A204.1 (cell line): ENCODE data around the gene ANK3.
A peak's percentile ranks its signal among the peaks of the same experiment; 100 is the strongest.

Experiments
- FAIRE-seq: peaks from 2 replicates; lab custom pipeline; 2012; peaks lifted over from hg19 to GRCh38; lab: Jason Lieb, UNC

The ANK3 gene

DNA sequence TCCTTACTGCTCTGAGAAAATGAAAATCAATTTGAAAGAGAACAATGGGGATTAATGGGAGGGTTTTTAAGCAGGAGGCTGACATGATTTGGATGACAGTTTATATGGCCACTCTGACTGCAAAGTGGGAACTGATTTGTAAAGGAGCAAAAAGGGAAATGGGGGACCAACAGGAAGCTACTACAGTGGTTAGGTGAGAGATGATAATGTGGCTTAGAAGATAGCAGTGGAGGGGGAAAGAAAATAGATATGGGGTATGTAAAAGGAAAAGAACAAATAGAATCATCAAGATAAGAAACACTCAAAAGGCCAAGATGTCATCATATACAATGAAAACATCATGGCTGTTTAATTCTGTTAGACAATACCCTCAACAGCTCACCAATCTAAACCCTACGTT is 177.5 kb downstream of the ANK3 start:
- no peak for FAIRE-seq

DNA sequence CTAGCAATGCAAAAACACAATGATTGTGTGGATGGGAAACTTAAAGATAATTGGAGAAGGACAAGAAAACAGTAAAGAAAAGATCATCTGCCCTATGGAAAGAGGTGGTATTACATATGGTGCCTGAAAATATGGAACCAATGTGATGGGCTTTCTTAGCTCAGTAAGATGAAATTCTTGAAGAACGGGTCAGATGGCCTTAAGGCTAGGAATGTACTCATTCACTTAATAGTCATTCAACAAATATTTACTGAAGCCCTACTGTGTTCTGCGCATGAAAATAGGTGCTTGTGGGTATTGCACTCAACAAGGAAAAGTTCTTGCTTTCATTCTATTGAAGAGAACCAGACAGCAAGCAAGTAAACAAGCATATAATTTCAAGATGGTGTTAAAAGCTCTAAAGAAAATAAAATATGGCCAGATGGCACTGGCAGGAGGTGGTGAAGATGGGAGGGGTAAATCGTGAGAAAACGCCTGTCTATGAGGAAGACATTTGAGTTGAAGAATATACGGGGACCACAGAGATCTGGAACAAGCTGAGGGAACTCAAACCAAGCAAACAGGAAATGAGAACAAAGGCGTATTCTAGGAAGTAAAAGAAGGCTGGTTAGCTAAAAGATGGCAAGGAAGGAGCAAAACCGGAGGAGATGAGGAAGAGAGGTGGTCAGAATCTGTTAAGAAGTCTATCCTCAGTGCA is 179.7 kb downstream of the ANK3 start:
- no peak for FAIRE-seq

DNA sequence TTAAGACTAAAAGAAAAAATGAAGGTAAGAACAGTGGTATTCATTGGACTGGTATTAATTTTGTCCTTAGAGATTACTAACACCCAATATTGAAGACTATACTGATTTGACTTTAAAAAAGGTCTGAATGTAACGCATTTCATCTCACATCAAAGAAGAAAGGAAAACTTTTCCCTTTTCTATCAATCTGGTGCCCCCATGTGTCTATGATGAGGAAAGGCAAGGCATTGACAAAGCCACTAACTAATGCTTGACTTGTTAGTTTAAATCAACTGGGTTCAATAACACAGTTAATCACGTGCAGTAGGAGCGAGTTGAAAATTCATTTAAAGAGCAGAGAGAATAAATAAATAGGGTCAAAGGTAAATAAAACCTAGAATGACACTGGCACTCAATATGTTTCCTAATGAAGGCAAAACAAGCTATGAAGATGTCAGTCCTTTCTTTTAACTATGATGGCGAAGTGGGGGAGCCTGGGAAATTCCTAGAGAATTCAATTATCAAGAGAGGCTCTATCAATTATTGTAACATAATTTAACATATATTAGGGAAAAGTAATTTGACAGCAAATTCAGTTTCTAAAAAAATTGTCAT is 180.9 kb downstream of the ANK3 start:
- FAIRE-seq: peak; percentile 88

DNA sequence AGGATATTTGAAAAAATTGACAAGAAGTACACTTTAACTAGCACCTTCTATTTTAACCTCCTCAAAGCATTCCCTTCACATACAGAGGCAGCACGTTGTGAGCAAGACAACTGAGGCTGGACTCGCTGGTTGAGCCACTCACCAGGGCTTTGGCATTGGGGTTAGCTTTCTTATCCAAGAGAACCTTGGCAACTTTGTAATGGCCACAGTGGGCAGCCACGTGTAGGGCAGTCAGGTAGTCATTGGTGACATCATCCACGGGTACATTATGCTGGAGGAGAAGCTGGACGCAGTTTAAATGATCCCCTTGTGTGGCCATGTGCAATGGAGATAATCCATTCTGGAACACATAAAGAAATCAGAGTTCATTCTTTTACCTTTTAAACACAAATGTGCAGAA is 181.8 kb downstream of the ANK3 start:
- FAIRE-seq: no peak

DNA sequence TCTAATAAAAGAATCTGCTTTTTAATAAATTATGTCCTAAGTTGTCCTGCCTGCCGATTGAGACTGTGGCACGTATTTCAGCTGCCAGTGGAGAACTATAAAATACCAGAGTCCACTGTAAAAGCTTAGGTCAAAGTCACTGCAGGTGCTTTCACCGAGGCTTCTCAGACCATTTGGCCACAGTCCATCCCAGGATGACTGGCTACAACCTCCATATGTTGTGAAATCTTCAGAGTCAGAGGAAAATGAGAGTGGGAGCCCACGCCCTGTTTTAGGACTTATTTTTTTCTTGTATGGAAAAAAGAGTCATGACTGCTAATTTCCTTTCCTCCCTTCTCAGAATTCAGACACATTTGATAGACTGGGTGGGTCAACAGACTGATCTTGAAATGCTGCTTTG is 182.9 kb downstream of the ANK3 start:
- FAIRE-seq: no peak

DNA sequence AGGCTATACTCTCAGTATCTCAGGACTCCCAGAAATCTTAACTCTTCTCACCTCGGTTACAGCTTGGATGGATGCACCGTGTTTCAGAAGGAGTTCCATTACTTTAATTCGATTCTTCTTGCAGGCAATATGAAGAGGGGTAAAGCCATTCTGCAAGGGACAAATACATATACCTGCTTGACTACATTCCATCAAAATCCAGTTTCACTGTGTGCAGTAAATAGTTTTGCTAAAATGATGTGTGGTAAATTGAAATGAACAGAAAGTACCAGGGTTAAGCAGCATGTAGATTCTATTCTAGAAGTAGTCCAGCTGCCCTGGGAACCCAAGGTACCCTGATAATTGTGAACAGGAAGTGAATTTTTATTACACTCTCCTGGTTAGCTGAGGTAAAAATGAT is 183.9 kb downstream of the ANK3 start:
- no peak for FAIRE-seq

DNA sequence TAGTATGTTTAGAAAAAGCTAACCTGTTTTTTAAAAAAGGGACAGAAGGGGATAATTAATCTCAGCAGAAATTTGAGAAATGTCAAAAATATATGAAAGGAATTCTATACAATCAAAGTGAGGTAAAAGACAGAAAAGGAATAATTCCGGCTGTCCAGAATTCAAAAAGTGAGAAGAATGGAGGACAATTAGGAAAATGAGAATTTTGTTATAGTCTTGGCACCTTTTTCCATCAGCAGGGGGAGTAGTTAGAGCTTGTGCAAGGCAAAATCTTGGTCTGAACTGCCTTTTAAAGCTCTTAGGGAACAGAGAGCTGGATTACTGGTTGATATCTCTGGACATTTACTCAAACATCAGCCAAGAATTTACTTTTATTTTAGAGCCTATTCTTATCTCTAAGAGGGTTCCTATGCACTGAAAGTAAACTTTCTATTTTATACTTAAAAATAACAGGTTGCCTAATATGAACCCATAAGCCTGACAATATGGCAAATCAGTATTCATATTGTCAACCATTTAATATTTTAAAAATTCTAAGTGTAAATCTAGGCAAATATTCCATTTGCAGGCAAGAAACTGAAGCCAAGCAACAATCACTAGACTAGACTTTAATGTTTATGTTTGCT is 185.6 kb downstream of the ANK3 start:
- FAIRE-seq: no peak

DNA sequence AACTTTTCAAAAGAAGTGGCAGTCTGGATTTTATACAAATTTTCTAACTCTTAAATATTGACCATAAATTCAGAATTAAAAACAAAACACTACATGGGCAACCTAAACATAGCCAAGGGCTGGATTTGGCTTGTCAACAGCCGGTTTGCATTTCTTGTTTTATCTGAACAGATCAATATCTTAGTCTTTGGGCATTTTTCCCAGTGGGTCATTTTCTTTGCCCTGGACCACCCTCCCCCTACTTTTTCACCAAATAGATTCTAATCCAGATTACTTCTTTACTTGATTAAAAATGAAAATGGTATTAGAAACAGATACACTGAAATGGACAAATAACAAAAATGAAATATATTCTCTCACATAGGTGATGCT is 189.0 kb downstream of the ANK3 start:
- no peak for FAIRE-seq

DNA sequence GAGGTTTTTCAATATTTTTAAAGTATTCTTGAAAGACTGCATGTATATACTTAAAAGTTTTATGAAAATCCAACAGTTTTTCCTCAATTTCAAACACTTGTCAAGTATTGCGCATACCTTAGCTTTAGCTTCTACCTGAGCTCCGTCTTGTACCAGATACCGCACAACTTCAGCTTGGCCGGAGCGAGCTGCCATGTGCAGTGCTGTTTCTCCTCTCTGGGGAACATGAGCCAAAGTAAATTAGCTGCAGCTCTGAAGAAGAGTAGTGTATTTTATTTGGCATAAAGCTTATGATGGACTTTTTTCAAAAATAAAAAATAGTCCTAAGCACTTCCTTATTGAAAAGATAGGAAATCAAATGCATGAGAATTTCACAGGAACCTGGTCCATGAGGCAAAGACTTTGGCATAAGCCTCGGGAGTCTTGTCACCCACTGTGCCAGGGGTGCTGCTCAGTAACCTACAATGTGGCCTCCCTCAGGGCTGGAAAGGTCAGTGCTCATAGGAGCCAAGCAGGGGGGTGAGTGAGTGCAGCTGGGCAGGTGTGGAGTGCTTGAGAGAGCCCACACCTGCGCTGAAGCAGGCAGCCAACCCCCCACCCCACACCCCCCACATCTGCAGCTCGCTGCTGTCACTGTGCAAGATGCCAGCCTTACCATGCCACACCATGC is 189.5 kb downstream of the ANK3 start:
- no peak for FAIRE-seq

DNA sequence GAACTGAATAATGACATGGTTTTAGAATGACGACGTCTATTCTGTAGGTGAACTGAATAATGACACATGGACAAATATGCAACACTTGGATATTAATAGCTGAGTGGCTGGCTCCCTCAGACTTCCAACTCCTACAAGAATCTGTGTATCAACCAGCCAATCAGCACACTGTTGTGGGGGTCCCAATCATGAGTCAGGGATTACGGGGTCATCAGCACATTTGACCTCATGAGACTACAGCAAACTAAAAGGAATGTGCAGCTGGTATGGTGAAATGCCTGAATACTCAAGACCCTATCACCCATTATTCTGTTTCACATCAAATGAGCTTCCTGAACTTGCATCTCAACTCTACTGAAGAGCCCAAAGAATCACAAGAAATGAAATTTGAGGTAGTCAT is 192.5 kb downstream of the ANK3 start:
- FAIRE-seq: no peak

DNA sequence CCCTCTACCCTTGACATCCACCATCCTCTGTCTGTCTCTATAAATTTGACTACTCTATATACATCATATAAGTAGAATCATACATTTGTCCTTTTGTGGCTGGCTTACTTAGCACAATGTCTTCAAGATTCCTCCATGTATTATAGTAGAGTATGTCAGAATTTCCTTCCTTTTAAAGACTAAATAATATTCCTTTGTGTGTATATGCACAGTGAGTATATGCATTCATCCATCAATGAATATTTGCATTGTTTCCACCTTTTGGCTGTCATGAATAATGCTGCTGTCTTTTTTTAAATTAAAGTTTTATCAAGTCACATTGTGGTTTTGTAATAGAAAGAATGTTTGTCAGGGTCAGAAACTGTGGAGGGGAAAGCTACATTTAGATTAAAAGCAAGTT is 195.3 kb downstream of the ANK3 start:
- no peak for FAIRE-seq

DNA sequence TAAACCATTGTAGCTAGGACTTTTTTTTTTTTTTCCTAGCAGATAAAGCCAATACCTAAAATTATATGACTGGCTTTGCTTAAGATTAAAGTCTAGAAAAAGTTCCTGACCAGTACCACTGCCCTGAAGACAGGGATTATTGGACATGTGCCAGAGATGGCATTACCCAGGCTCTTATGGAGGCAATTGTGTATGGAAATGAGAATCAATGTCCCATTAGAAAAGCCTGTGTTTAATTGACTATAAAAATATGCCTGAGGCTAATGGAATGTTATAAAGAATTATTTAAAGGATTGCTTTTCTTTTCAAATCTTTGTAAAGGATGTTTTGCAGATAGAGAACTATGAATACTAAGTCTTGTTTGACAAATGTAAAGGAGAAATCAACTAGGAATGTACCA is 196.7 kb downstream of the ANK3 start:
- no peak for FAIRE-seq

DNA sequence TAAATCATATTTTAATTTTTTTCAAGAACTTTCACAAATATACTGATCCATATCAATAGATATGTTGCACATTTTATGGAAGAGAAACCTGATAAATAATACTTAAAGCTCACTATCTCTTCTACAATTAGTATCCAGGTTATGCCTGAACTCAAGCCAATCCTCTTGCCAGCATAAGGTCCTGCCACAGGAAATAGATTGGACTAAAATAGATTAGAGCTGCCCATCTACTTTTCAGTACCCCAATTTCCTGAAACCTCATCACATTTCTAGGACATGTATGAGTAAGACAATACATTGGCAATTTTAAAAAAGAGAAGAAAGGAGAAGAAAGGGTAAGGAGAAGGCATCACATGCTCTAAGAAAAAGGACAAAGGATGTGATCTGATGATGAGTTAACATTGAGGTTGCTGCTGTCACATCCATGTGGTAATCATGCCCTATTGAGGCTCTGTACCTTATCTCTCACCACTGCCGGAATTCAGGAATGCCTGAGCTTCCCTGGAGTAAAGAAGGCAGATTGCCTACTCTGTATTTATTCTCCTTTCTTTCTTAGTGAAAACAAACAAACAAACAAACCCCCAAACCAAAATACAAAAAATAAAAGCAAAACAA is 199.7 kb downstream of the ANK3 start:
- no peak for FAIRE-seq

DNA sequence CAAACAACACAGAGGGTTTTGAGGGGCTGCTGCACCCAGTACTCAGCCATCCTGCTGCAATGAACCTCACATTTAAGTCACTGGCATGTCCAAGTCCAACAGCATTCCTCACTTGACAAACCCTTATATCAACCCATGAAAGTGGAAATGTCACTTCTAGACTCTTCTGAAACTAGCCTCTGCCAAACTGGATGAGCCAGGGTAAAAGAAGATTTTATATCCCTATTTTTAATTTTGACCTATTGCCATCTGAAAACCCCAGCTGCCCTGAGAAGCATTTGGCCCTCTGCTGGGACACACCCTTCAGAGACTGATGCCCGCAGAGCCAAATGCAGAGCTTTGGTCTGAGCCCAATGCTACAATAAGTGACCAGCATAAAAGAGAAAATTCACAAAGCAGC is 201.1 kb downstream of the ANK3 start:
- no peak for FAIRE-seq

DNA sequence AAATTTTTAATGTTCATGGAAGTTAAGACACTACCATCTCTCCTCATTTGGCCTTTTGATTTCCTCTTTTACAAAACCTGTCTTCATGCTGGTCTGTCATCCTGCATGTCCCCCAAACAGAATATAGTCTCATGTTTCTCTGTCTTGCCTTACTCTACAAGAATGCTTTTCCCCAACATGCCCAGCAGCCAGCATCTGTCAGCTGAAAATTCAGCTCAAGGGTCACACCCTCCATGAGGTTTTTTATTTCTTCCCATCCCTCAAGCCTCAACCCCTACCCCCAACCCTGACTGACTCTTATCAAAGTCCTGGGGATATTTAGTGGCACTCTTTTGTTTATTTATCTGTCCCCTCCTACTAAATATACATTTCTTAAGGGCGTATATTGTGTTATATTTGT is 202.0 kb downstream of the ANK3 start:
- no peak for FAIRE-seq

DNA sequence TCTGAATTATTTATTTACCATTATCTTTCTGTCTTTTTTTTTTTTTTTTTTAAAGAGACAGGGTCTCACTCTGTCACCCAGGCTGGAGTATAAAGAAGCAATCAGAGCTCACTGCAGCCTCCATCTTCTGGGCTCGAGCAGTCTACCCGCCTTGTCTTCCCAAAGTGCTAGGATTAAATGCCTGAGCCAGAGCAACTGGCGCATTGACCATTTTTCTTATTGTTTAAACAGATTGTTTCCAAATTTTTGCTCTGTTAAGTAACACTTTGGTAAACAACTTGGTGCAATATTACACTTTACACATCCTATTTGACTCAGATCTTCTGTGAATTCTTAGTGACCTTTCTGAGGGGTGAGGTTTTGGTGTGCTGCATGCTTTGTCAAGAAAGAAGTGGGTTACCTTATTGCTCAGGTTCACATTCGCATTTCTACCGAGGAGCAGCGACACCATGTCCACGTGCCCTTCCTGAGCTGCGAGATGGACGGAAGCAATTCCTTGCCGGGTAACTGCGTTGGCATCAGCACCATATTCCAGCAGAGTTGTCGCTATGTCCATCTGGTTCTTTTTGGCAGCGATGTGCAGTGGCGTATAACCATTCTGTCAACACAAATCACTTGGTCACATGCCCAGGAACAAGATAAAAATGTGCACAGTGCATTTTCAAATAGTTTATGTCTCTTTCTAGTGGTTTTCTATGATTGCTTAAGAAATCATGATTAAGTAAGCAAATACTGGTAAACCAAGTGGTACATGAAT is 203.2 kb downstream of the ANK3 start:
- no peak for FAIRE-seq

DNA sequence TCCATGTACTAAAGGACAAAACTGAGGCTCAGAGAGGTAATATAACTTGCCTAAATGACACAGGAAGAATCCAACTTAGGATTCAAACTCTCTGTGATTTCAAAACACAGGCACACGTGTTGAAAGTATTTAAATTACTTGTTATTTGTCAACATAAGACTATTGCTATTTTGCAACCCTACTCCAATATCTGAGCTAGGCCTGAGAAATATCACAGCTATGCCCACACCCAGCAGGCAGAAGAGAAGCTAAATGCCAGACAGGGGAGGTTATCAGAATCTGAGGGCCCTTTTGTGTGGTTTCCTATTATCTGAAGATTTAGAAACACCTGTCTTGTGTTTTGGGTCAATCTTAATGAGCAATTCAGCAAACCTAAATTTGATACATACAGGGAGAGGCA is 204.3 kb downstream of the ANK3 start:
- no peak for FAIRE-seq

DNA sequence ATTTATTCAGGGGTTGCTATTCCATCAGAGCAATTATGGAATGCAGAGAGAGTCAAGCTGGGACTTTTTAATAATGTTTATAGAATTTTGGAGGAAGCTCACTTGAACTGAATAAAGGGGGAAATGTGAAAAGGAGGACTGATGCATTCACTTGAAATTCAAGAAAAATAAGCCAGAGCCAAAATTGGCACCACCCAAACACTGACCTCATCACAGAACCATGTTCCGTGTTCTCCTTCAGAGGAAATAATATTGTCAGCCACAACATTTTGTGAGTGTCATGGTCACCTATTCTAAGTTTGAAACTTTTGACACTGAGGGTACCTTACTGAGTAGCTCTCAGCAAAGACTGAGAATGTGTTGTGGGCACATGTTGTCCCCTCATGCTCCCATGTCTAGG is 207.0 kb downstream of the ANK3 start:
- FAIRE-seq: no peak

DNA sequence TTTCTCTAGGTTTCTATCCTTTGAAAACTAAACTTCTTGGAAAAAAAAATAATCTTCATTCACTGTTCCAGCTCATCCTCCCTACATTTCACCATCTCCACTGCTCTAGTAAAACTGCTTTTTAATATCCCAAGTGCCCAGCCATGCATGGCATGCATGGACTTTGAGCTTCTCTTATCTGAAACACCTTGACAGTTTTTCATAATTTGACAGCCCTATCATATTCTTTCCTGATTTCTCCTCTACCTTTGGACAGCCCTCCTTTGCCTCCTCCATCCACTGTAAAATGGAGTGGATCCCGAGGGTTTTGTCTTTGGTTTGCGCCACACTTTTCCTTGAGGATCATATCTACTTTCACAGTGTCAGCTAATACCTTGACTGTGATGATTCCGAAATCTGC is 212.8 kb downstream of the ANK3 start:
- FAIRE-seq: no peak

DNA sequence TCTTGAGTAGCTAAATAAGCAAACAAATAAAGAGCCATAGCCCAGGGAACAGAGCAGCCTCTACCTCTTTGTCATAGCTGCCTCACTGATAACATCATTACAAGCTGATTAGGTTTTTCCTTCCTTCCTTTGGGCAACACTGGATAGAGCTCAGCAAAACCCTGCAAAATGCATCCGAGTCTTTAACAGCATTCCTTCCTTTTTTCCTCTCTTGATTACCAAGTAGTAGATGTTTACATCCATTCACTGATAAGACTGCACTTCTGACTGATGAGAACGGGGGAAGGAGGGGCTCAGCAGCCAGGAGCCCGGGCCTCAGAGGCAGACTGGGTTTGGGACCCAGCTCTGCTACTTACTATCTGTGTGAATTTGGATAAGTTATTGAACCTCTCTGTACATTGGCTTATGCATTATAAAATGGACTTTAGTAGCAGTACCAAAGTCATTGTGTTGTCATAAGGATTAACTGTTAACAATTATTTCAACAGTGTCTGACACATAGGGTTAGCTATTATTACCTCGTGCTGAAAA is 214.2 kb downstream of the ANK3 start:
- no peak for FAIRE-seq

DNA sequence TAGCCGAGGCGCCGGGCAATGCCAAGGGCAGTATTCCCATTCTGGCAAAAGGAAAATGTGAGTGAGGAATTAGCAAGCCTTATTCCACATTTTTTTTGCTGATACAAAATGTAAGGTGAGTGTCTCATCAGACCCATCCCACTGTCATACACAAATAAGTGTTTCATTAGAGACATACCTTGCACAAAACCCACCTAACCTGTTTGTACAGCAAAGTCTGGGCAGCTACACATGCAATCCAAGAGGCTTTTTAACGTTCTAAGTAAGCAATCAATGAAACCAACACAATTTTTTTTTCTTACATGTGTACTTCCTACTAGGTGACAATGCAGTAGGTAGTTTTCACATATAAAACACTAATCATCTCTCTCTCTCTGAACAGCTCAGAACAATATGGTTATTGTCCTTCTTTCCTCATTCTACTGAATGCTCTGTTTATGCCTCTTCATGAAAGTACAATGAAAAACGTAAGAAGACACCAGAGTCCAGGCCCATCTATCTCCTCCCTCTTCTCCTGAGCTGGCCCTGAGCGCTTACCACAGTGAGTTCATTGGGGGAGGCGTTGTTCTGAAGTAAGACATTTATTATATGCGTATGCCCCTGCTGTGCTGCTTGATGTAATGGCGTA is 217.2 kb downstream of the ANK3 start:
- FAIRE-seq: no peak
